ENCODE data around the gene PLCG2.

The PLCG2 gene

GRCh38 chr16:81905277-81905676 is 126.2 kb downstream of the PLCG2 start:
- DNase-seq (ENCODE audit: low read depth in 2 of 2, low spot score in 1 of 2), result no peak

DNA sequence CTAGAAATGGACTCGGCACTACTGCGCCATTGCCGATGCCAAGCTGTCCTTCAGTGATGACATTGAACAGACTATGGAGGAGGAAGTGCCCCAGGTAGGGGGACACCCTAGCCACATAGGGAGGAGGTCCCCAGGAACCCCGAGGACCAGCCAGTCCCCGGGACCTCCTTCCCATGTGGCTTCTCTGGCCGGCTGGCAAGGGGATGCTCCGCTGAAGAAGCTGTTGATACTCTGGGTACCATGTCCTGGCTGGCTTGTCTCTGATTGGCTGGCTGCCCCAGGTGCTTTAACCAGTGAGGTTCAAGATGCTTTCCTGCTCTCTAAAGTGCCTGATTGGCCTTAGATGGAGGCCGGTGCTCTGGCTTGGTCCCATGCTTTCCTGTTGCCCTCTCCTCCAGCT is 128.6 kb downstream of the PLCG2 start:
- no peak for DNase-seq (ENCODE audit: low read depth in 2 of 2, low spot score in 1 of 2)

- DNase-seq (ENCODE audit: low read depth in 2 of 2, low spot score in 1 of 2), result no peak
These were observed 129.6 kb downstream of the PLCG2 start for GRCh38 chr16:81908466-81909262.

GRCh38 chr16:81910366-81910885 is 131.3 kb downstream of the PLCG2 start:
- no peak for DNase-seq (ENCODE audit: low read depth in 2 of 2, low spot score in 1 of 2)

- DNase-seq (ENCODE audit: low read depth in 2 of 2, low spot score in 1 of 2), result no peak
These were observed 133.3 kb downstream of the PLCG2 start for GRCh38 chr16:81912395-81912794.

- DNase-seq (ENCODE audit: low read depth in 2 of 2, low spot score in 1 of 2), result no peak
These were observed 134.1 kb downstream of the PLCG2 start for GRCh38 chr16:81913222-81913621.

DNA sequence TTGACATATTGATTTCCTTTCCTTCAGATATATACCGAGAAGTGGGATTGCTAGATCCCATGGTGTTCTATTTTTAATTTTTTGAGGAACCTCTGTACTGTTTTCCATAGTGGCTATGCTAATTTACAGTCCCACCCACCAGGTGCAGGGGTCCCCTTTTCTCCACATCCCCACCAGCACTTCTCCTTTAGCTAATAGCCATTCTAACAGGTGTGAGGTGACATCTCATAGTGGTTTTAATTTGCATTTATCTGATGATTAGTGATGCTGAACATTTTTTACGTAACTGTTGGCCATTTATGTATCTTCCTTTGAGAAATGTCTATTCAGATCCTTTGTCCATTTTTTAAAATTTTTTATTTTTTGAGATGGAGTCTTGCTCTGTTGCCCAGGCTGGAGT is 138.3 kb downstream of the PLCG2 start:
- DNase-seq (ENCODE audit: low read depth in 2 of 2, low spot score in 1 of 2), result no peak

DNA sequence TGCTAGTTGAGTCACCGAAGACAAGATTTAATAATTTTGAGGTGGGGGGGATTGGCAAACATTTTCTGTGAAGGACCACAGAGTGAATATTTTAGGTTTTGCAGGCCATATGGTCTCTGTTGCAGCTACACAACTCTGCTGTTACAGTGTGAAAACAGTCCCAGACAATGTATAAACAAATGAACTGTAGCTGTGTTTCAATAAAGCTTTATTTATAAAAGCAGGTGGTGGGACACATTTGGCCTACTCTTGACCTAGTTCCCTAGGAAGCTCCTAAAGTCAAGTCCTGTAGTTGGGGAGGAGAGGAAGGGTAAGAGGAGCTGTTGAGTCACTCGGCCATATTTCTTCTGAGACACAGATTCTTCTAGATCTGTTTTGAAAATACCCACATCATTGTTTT is 139.8 kb downstream of the PLCG2 start:
- DNase-seq (ENCODE audit: low read depth in 2 of 2, low spot score in 1 of 2), result no peak

DNA sequence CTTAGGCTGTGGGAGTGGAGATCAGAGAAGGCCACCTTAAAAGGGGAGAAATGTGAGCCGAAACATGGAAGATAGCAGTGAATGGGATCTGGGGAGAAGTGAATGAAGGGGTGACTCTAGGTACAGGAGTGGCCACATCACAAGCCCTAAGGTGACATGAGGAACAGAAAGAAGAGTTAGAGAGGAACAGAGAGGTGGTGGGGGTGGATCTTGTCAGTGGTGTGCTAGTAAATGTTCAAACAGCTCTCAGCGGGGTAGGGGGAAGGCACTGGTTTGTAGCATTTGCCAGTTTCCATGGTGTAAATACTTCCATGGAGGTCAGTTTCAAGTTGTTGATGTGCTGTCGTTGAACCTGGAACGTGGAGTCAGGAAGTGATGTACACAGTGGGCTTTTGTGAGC is 141.4 kb downstream of the PLCG2 start:
- no peak for DNase-seq (ENCODE audit: low read depth in 2 of 2, low spot score in 1 of 2)

GRCh38 chr16:81921085-81921814 is 142.2 kb downstream of the PLCG2 start:
- DNase-seq (ENCODE audit: low read depth in 2 of 2, low spot score in 1 of 2), result no peak

GRCh38 chr16:81921843-81922584 is 142.9 kb downstream of the PLCG2 start:
- DNase-seq (ENCODE audit: low read depth in 2 of 2, low spot score in 1 of 2), result no peak

DNA sequence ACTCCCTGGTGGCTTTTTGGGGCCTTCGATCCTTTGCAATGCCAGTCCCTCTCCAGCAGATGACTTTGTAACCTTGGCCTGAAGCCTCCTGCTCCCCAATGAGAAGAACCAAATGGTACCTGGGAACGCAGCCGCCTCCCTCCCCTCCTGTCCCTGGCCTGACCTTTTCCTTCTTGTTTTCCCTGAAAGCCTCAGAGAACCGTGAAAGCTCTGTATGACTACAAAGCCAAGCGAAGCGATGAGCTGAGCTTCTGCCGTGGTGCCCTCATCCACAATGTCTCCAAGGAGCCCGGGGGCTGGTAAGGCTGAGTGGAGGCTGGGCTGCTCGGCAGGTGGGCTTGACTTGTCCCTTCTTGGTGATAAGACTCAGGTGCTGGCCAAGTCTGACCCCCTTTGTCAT is 144.2 kb downstream of the PLCG2 start:
- DNase-seq (ENCODE audit: low read depth in 2 of 2, low spot score in 1 of 2), result no peak

DNA sequence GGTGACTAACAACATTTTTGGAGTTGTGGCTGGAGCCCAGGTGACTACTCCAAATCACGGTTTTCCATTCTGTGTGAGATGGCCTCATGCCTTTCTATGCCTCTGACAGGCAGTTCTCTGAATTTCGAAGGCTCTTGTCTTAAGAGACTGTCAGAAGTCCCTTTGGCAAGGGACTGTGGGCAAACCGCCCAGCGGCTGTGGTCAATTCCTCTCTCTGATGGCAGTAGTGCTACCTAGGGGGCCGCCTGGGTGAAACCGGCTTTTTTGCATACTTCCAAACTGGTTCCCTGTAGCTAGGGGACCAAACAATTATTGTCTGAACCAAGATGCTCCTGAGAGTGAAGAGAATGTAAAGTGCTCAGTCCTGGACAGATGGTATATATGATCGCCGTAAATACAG is 145.9 kb downstream of the PLCG2 start:
- DNase-seq (ENCODE audit: low read depth in 2 of 2, low spot score in 1 of 2), result no peak

GRCh38 chr16:81926036-81926435 is 146.9 kb downstream of the PLCG2 start:
- DNase-seq (ENCODE audit: low read depth in 2 of 2, low spot score in 1 of 2), result no peak

DNA sequence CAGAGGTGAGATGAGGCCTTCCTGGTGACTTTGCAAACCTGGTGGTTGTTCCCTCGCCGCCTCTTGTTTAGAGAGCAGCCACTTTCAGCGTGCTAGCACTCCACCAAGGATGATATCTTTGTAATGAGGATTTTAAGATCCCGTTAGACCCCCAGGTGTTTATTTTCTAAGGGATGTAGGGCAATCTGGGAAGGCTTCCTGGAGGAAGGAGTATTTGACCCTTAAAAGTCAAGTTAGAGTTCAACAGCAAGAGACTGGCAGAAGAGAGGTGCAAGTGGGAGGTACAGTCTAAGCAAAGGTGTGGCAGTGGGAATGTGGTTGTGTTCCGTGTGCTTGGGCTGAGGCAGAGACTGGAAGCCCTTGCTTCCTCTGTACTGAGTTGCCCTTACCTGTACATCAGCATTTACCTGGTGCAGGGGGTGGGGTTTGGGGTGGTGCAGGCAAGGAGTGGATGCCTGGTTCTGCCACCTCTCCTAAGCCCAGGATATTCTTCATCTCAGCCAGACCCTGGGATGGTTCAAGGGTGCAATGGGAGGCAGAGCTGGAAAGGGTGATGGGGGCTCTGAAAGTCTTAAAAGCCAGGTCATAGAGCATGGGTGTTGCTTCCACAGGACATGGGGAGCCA is 148.6 kb downstream of the PLCG2 start:
- DNase-seq (ENCODE audit: low read depth in 2 of 2, low spot score in 1 of 2), result no peak

- DNase-seq (ENCODE audit: low read depth in 2 of 2, low spot score in 1 of 2), result no peak
These were observed 149.3 kb downstream of the PLCG2 start for GRCh38 chr16:81928271-81928918.

- no peak for DNase-seq (ENCODE audit: low read depth in 2 of 2, low spot score in 1 of 2)
These were observed 149.9 kb downstream of the PLCG2 start for GRCh38 chr16:81928975-81929374.

DNA sequence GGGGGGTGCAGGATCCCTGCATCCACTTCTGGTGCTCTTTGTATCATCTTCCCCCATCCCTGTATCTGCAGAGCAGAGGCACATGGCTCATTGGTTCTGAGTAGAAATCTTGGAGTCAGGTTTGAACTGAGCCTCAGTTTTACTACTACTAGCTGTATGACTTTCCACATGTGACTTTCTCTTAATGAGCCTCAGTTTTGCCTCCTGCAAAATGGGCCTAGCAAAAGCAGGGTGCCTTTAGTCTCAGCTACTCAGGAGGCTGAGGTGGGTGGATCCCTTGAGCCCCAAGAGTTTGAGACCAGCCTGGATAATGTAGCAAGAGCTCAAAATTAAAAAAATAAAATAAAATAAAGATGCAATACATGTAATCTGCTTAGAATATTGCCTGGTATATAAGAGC is 150.8 kb downstream of the PLCG2 start:
- DNase-seq (ENCODE audit: low read depth in 2 of 2, low spot score in 1 of 2), result no peak

GRCh38 chr16:81931927-81932326 is 152.8 kb downstream of the PLCG2 start:
- DNase-seq (ENCODE audit: low read depth in 2 of 2, low spot score in 1 of 2), result no peak

GRCh38 chr16:81932668-81933067 is 153.6 kb downstream of the PLCG2 start:
- no peak for DNase-seq (ENCODE audit: low read depth in 2 of 2, low spot score in 1 of 2)

GRCh38 chr16:81933361-81933760 is 154.3 kb downstream of the PLCG2 start:
- no peak for DNase-seq (ENCODE audit: low read depth in 2 of 2, low spot score in 1 of 2)

All from stimulated activated CD8-positive, alpha-beta memory T cell treated with anti-CD3 and anti-CD28 coated beads, Interleukin-4, amount 100 ng/mL, for 1 hour (primary cell).